Effector CD4-positive, alpha-beta T cell (primary cell): ENCODE measurements around the gene PIGV.
A peak's percentile ranks its signal among the peaks of the same experiment; 100 is the strongest.
"Not testable (repeated sequence)": the region's sequence is repeated elsewhere in the genome, so short reads cannot be mapped to it uniquely, and the experiment has no call there.

Experiments used
- DNase-seq: peaks from one replicate; pipeline ENCODE4 v3.0.0-alpha.2; 2020

The PIGV gene

DNA sequence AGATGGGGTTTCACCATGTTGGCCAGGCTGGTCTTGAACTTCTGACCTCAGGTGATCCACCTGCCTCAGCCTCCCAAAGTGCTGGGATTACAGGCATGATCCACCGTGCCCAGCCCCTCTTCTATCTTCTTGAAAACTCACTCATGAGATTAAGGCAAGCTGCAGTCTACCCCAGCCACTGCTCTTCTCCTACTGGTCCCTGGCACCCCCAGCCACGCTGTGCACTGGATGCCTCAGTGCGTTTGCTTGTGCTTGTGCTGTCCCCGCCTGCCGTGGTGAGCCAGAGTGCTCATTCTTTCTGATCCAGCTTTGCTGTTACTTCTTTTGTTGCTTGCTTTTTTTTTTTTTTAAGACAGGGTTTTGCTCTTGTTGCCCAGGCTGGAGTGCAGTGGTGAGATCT is 49.9 kb downstream of the PIGV start:
- DNase-seq: not testable (repeated sequence)

- DNase-seq: peak; percentile 45
Observed at GRCh38 chr1:26838474-26839338, 51.0 kb downstream of the PIGV start.

GRCh38 chr1:26839339-26839722 is 51.6 kb downstream of the PIGV start:
- DNase-seq: no peak

- no peak for DNase-seq
Observed at GRCh38 chr1:26839779-26840178, 52.0 kb downstream of the PIGV start.

GRCh38 chr1:26844424-26845196 is 56.9 kb downstream of the PIGV start:
- no peak for DNase-seq

DNA sequence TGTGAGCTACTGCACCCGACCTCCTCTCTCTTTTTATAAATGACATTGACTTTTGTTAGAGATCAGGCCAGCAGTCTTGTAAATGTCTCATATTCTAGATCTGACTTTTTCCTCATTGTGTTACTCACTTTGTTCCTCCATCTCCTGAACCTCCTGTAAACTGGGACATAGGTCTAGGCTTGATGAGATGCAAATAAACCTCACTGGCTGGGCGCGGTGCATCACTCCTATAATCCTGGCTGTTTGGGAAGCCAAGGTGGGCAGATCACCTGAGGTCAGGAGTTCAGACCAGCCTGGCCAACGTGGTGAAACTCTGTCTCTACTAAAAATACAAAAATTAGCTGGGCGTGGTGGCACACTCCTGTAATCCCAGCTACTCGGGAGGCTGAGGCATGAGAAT is 60.1 kb downstream of the PIGV start:
- not testable (repeated sequence) for DNase-seq
